AG04450 (cell line): Measurements from ENCODE around the gene GAREM1. TPM values are rescaled to one million over a fixed set of nuclear protein-coding genes. Genes with fewer than 3 reads are reported as not detected.

Experiments
- CTCF ChIA-PET: fragments of 300-600, 350-600 bp; formaldehyde crosslinking; extraction: SDS; loops from one replicate; lab custom pipeline; 2022; ENCODE audit warnings: antibody characterized with exemption, inconsistent platforms; lab: Charles Lee
- POLR2A ChIA-PET: fragments of 350-600 bp; formaldehyde crosslinking; extraction: SDS; loops from one replicate; lab custom pipeline; 2021; ENCODE audit warnings: antibody characterized with exemption, inconsistent platforms; lab: Yijun Ruan, JAX
- DNase-seq: peaks from one replicate; pipeline ENCODE4 v3.0.0-alpha.2; 2011; ENCODE audit warnings: low read depth, low spot score
- H3K27ac ChIP-seq: one replicate; pipeline ENCODE4 v1.5.1; 2012; ENCODE audit warnings: low read depth, low read length, control low read depth
- H3K27me3 ChIP-seq: one replicate; pipeline ENCODE4 v1.6.0; 2012; ENCODE audit warnings: low read length; ENCODE audit not compliant: control insufficient read depth, insufficient read depth
- H3K4me3 ChIP-seq: 2 replicates; pipeline ENCODE4 v1.5.1; 2011; ENCODE audit warnings: mild to moderate bottlenecking, low read depth, low read length, control low read depth
- H3K9me3 ChIP-seq: 2 replicates; pipeline ENCODE4 v1.5.1; 2012; ENCODE audit warnings: low read length; ENCODE audit not compliant: control insufficient read depth, insufficient read depth
- CTCF ChIP-seq: IDR thresholded peaks from 2 replicates; pipeline ENCODE4 v1.5.1; 2011; ENCODE audit warnings: low read depth, low read length, control low read depth, inconsistent platforms
- polyA plus RNA-seq: library from polyadenylated mRNA; depleted of rRNA; stranded (reverse); fragments of >200 nt; gene quantifications from 2 replicates; pipeline ENCODE4 v1.2.3, GENCODE V29; 2011

GAREM1 gene
- polyA plus RNA-seq, 1 experiment = 3.4 TPM

GRCh38 chr18:32310774-32311173, 159.9 kb downstream of the GAREM1 start:
- POLR2A ChIA-PET = no interaction called here
- Histone ChIP-seq H3K27ac (no peak overlapping the region), H3K9me3 (no peaks in the 10 kb centered on the region), H3K27me3 (no peaks in the 10 kb centered on the region), H3K4me3 (no peak overlapping the region)
- no peak for TF ChIP-seq CTCF
- DNase-seq = no peak
- CTCF ChIA-PET = interaction anchor here (1.9 to 2.6 kb wide), 3 partner anchors 22 to 160 kb away, joined by 6 to 15 read pairs (median 6); partner anchors contain the start of gene GAREM1

GRCh38 chr18:32310101-32310500, 160.6 kb downstream of the GAREM1 start:
- H3K9me3 ChIP-seq = no peaks in the 10 kb centered on the region
- no peak for TF ChIP-seq CTCF
- POLR2A ChIA-PET = no interaction called here
- CTCF ChIA-PET = interaction anchor here (1.9 to 2.6 kb wide), 3 partner anchors 21 to 161 kb away, joined by 6 to 15 read pairs (median 6); partner anchors contain the start of gene GAREM1
- DNase-seq = peak; percentile 61
- no peak overlapping the region for H3K4me3 ChIP-seq
- no peak overlapping the region for H3K27ac ChIP-seq
- no peaks in the 10 kb centered on the region for H3K27me3 ChIP-seq

DNA sequence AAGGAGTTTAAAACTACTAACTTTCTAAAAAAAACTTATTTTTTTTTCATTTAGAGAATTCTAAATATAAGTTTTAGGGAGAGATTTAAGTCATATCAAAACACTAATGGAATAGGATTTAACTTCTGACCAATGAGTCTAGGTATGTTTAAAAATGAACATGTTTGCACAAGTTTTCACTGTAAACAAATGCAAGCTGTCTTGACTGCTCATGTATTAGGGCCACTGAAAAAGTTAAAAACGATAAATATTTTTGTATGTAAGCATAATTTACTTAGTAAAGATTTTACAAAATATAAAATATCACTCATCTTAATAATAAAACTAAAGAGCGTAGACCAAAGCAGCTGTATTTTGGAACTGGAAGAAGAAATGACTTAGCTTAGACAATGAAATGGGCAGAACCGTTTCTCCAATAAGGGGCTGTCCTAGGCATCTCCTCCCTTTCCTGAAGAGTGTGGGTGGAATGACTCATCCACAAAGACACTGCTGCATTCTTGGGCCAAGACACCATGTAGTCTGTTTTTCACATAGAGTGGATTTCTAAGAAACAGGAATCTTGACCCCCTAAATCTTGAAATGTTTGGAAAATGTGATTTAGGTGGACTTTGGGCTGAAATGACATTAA, 162.1 kb downstream of the GAREM1 start:
- DNase-seq = peak; percentile 70
- CTCF ChIA-PET = interaction anchor here (1.3 to 2.3 kb wide), 2 partner anchors 19 to 162 kb away, joined by 12 to 15 read pairs; partner anchors contain the start of gene GAREM1
- Histone ChIP-seq H3K9me3 (no peaks in the 10 kb centered on the region), H3K4me3 (no peak overlapping the region), H3K27me3 (no peaks in the 10 kb centered on the region), H3K27ac (no peak overlapping the region)
- POLR2A ChIA-PET = interaction anchor here (0.7 to 1.4 kb wide), 2 partner anchors 20 to 41 kb away, joined by 3 to 4 read pairs; no protein-coding TSS in a partner anchor
- no peak for TF ChIP-seq CTCF

DNA sequence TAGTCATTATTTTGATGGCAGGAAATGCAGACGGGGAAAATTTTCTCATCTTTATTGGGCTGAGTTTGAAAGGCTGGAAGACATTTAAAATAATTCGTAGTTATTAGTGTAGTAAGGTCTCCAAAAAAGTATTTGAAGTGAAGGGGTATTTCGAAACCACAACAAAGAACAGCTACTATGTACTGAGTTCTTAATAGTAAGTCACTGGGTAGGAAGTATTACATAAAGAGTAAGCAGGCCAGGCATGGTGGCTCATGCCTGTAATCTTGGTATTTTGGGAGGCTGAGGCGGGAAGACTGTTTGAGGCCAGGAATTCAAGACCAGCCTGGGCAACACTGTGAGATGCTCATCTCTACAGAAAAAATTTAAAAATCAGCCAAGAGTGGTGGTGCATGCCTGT, 167.3 kb downstream of the GAREM1 start:
- Histone ChIP-seq H3K4me3 (no peak overlapping the region), H3K9me3 (no peaks in the 10 kb centered on the region), H3K27ac (no peak overlapping the region), H3K27me3 (no peaks in the 10 kb centered on the region)
- no peak for TF ChIP-seq CTCF
- CTCF ChIA-PET = interaction anchor here (0.6 to 5.7 kb wide), 4 partner anchors 14 to 167 kb away, joined by 4 to 61 read pairs (median 10); partner anchors contain the start of gene GAREM1
- POLR2A ChIA-PET = no interaction called here
- no peak for DNase-seq

DNA sequence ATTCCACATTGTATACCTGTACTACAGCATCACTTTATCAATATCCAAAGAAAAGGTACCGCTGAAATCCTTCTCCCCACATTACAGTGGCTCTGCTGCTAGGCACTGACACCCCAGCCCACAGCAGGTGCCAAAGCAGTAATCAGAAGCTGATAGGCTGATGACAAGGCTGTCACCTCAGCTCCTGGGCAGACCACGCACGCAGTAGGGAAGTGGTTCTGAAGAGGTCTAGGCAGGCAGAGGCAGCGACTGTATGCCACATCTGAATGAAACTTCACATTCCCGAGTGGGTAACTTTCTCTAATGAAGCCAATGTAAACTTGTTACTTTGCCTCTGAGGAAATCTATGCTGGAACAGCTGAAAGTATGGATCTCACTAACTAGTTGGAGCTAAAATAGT, 167.9 kb downstream of the GAREM1 start:
- CTCF ChIA-PET = interaction anchor here (1.1 to 5.7 kb wide), 3 partner anchors 13 to 168 kb away, joined by 6 to 61 read pairs (median 15); partner anchors contain the start of gene GAREM1
- no peak for TF ChIP-seq CTCF
- Histone ChIP-seq H3K4me3 (no peak overlapping the region), H3K27ac (peak overlapping the region; percentile 25), H3K9me3 (no peaks in the 10 kb centered on the region), H3K27me3 (no peaks in the 10 kb centered on the region)
- DNase-seq = no peak
- POLR2A ChIA-PET = no interaction called here
